OCI-LY3 (cell line): ENCODE results near the gene GSX2.

Source experiments
- H2AFZ ChIP-seq: fragments of 200-600, 300-600 bp; shearing (Covaris generic); 2 replicates; pipeline ENCODE4 v1.6.0; 2014; ENCODE audit warnings: antibody characterized with exemption, low read depth, low read length
- H3K27ac ChIP-seq: fragments of 200-600, 300-600 bp; sonication (generic); 2 replicates; pipeline ENCODE4 v1.5.1; 2014; ENCODE audit warnings: mild to moderate bottlenecking, low read length, moderate library complexity, mixed read lengths
- H3K27me3 ChIP-seq: fragments of 200-600, 300-600 bp; sonication (generic); 2 replicates; pipeline ENCODE4 v1.6.1; 2014; ENCODE audit warnings: low read depth, low read length, mixed read lengths
- H3K36me3 ChIP-seq: fragments of 200-600, 300-600 bp; sonication (generic); replicated peaks from 2 replicates; pipeline ENCODE3; 2014; ENCODE audit warnings: low read depth, low read length, mixed read lengths
- H3K4me1 ChIP-seq: fragments of 300-600, 200-600 bp; sonication (generic); 2 replicates; pipeline ENCODE4 v1.6.1; 2014; ENCODE audit warnings: low read length, mixed read lengths
- H3K4me2 ChIP-seq: fragments of 200-600, 300-600 bp; sonication (generic); 2 replicates; pipeline ENCODE4 v1.6.1; 2014; ENCODE audit warnings: low read length, mixed read lengths
- H3K4me3 ChIP-seq: fragments of 300-600, 200-600 bp; sonication (generic); 2 replicates; pipeline ENCODE4 v1.5.1; 2014; ENCODE audit warnings: antibody characterized with exemption, mild to moderate bottlenecking, low read length, moderate library complexity
- H3K79me2 ChIP-seq: fragments of 300-600, 200-600 bp; shearing (Covaris generic); 2 replicates; pipeline ENCODE4 v1.6.1; 2014; ENCODE audit warnings: mild to moderate bottlenecking, low read length, mixed read lengths
- H3K9ac ChIP-seq: fragments of 300-600, 200-600 bp; shearing (Covaris generic); 2 replicates; pipeline ENCODE4 v1.6.0; 2014; ENCODE audit warnings: mild to moderate bottlenecking, low read length, moderate library complexity
- H3K9me3 ChIP-seq: fragments of 200-600, 300-600 bp; shearing (Covaris generic); 2 replicates; pipeline ENCODE4 v1.6.1; 2014; ENCODE audit warnings: low read length, mixed read lengths; ENCODE audit not compliant: insufficient read depth
- H4K20me1 ChIP-seq: fragments of 200-600, 300-600 bp; sonication (generic); 2 replicates; pipeline ENCODE4 v1.6.1; 2016; ENCODE audit warnings: low read length, mixed read lengths; ENCODE audit not compliant: insufficient read depth
- CTCF ChIP-seq: fragments of 200-600, 300-600 bp; sonication (generic); IDR thresholded peaks from 2 replicates; pipeline ENCODE4 v1.5.1; 2014; ENCODE audit warnings: antibody characterized with exemption, low read length, low read depth
- EZH2phosphoT487 ChIP-seq: fragments of 200-600 bp; shearing (Covaris generic); IDR thresholded peaks from 2 replicates; pipeline ENCODE4 v1.6.1; 2018; ENCODE audit warnings: antibody characterized with exemption, mixed run types, low read depth

Gene GSX2

GRCh38 chr4:54076673-54077072 lies 23.3 kb upstream of the GSX2 start:
- Histone ChIP-seq H3K4me1 (no peaks in the 10 kb centered on the region), H3K4me2 (no peak overlapping the region), H3K9me3 (no peaks in the 10 kb centered on the region), H3K27ac (no peak overlapping the region), H4K20me1 (no peaks in the 10 kb centered on the region), H3K4me3 (no peak overlapping the region), H3K79me2 (no peaks in the 10 kb centered on the region), H3K27me3 (no peaks in the 10 kb centered on the region), H3K9ac (no peak overlapping the region), H3K36me3 (no peaks in the 10 kb centered on the region), H2AFZ (no peak overlapping the region)
- TF ChIP-seq CTCF, result no peak
- TF ChIP-seq EZH2phosphoT487, result no peak

GRCh38 chr4:54077812-54078211 lies 22.2 kb upstream of the GSX2 start:
- Histone ChIP-seq H2AFZ (no peak overlapping the region), H3K4me2 (no peak overlapping the region), H3K27ac (no peak overlapping the region), H3K9me3 (no peaks in the 10 kb centered on the region), H3K4me3 (no peak overlapping the region), H3K27me3 (no peaks in the 10 kb centered on the region), H3K4me1 (no peaks in the 10 kb centered on the region), H3K9ac (no peak overlapping the region), H3K79me2 (no peaks in the 10 kb centered on the region), H3K36me3 (no peaks in the 10 kb centered on the region), H4K20me1 (no peaks in the 10 kb centered on the region)
- TF ChIP-seq CTCF (no peak), EZH2phosphoT487 (no peak)

GRCh38 chr4:54082168-54082567 lies 17.8 kb upstream of the GSX2 start:
- Histone ChIP-seq H3K9ac (no peak overlapping the region), H3K27ac (no peak overlapping the region), H3K4me3 (no peak overlapping the region)

GRCh38 chr4:54085284-54085683 lies 14.7 kb upstream of the GSX2 start:
- H3K4me3 ChIP-seq, result no peak overlapping the region
- H3K79me2 ChIP-seq, result no peaks in the 10 kb centered on the region
- no peak overlapping the region for H2AFZ ChIP-seq
- H3K4me1 ChIP-seq, result no peaks in the 10 kb centered on the region
- no peaks in the 10 kb centered on the region for H3K27me3 ChIP-seq
- TF ChIP-seq CTCF (no peak), EZH2phosphoT487 (no peak)
- H3K36me3 ChIP-seq, result no peaks in the 10 kb centered on the region
- H3K9ac ChIP-seq, result no peak overlapping the region
- H3K4me2 ChIP-seq, result no peak overlapping the region
- no peaks in the 10 kb centered on the region for H4K20me1 ChIP-seq
- no peaks in the 10 kb centered on the region for H3K9me3 ChIP-seq
- H3K27ac ChIP-seq, result no peak overlapping the region

More at GRCh38 chr4:54082168-54082567, 17.8 kb upstream of the GSX2 start:
- H3K36me3 ChIP-seq, result no peaks in the 10 kb centered on the region
- no peak overlapping the region for H2AFZ ChIP-seq
- no peaks in the 10 kb centered on the region for H3K9me3 ChIP-seq
- no peaks in the 10 kb centered on the region for H3K4me1 ChIP-seq
- no peak overlapping the region for H3K4me2 ChIP-seq
- no peak for TF ChIP-seq EZH2phosphoT487
- TF ChIP-seq CTCF, result no peak
- H4K20me1 ChIP-seq, result no peaks in the 10 kb centered on the region
- H3K79me2 ChIP-seq, result no peaks in the 10 kb centered on the region
- no peaks in the 10 kb centered on the region for H3K27me3 ChIP-seq
